GM23248 (cell line): ENCODE data around the gene SUGCT. TPM values are rescaled to one million over a fixed set of nuclear protein-coding genes. Genes with fewer than 3 reads are reported as not detected.

Experiments used
- DNase-seq: peaks from one replicate; pipeline ENCODE4 v3.0.0-alpha.2; 2015
- H2AFZ ChIP-seq: fragments of 200-600 bp; sonication (generic); 2 replicates; pipeline ENCODE4 v1.6.1; 2016; ENCODE audit warnings: antibody characterized with exemption
- H3F3A ChIP-seq: fragments of 200-600 bp; sonication (generic); 2 replicates; pipeline ENCODE4 v1.6.1; 2016; ENCODE audit warnings: mild to moderate bottlenecking, antibody characterized with exemption, mixed run types; ENCODE audit not compliant: insufficient read depth
- H3K27ac ChIP-seq: fragments of 200-600 bp; sonication (generic); 2 replicates; pipeline ENCODE4 v1.5.1; 2016; ENCODE audit warnings: mild to moderate bottlenecking
- H3K27me3 ChIP-seq: fragments of 200-600 bp; sonication (generic); replicated peaks from 2 replicates; pipeline ENCODE4 v1.6.1; 2016; ENCODE audit warnings: mild to moderate bottlenecking; ENCODE audit not compliant: insufficient read depth
- H3K36me3 ChIP-seq: fragments of 200-600 bp; sonication (generic); 2 replicates; pipeline ENCODE4 v1.6.1; 2016; ENCODE audit warnings: low read depth, mild to moderate bottlenecking
- H3K4me1 ChIP-seq: fragments of 200-600 bp; sonication (generic); 2 replicates; pipeline ENCODE4 v1.6.1; 2016; ENCODE audit warnings: mild to moderate bottlenecking; ENCODE audit not compliant: insufficient read depth
- H3K4me2 ChIP-seq: fragments of 200-600 bp; sonication (generic); one replicate; pipeline ENCODE4 v1.6.1; 2016; ENCODE audit warnings: mild to moderate bottlenecking; ENCODE audit not compliant: unreplicated experiment
- H3K4me3 ChIP-seq: fragments of 200-600 bp; sonication (generic); 2 replicates; pipeline ENCODE4 v1.5.1; 2016; ENCODE audit warnings: mild to moderate bottlenecking
- H3K79me2 ChIP-seq: fragments of 200-600 bp; sonication (generic); 2 replicates; pipeline ENCODE4 v1.6.1; 2016; ENCODE audit warnings: mild to moderate bottlenecking; ENCODE audit not compliant: insufficient read depth
- H3K9ac ChIP-seq: fragments of 200-600 bp; sonication (generic); 2 replicates; pipeline ENCODE4 v1.6.1; 2016; ENCODE audit warnings: mild to moderate bottlenecking
- H3K9me2 ChIP-seq: fragments of 200-600 bp; sonication (generic); 2 replicates; pipeline ENCODE4 v1.6.1; 2016; ENCODE audit warnings: mixed run types, mild to moderate bottlenecking, moderate library complexity; ENCODE audit not compliant: insufficient read depth
- H3K9me3 ChIP-seq: fragments of 200-600 bp; sonication (generic); one replicate; pipeline ENCODE4 v1.6.1; 2017; ENCODE audit warnings: low read depth
- H4K20me1 ChIP-seq: fragments of 200-600 bp; sonication (generic); 2 replicates; pipeline ENCODE4 v1.6.0; 2016; ENCODE audit not compliant: insufficient read depth
- EZH2 ChIP-seq: fragments of 200-600 bp; sonication (generic); IDR thresholded peaks from 2 replicates; pipeline ENCODE4 v1.6.1; 2018; ENCODE audit warnings: antibody characterized with exemption, mild to moderate bottlenecking; ENCODE audit not compliant: insufficient read depth, poor library complexity, severe bottlenecking
- EZH2phosphoT487 ChIP-seq: fragments of 200-600 bp; sonication (generic); IDR thresholded peaks from 2 replicates; pipeline ENCODE4 v1.6.1; 2018; ENCODE audit warnings: antibody characterized with exemption, moderate library complexity, mild to moderate bottlenecking, low read depth; ENCODE audit not compliant: insufficient read depth
- WGBS, 2 experiments: methylation state at CpG; one replicate each; pipeline ENCODE4 v1.1.6; 2015 to 2017; ENCODE audit warnings: low lambda C conversion rate in 2 of 2, low coverage in 1 of 2; ENCODE audit errors: missing lambda C conversion rate in 2 of 2; 5-methylcytosine and 5-hydroxymethylcytosine counted together
- in situ Hi-C: fragments of 300-500 bp; cut with MboI; formaldehyde crosslinking; loops from 2 replicates; pipeline ENCODE4 v1.15.0; 2020
- polyA plus RNA-seq: library from polyadenylated mRNA; unstranded; fragments of >200 nt; fragmentation: Nextera tagmentation; extraction: Ambion mirVana; gene quantifications from 2 replicates; pipeline ENCODE4 v1.2.1, GENCODE V29; 2016
- total RNA-seq: library from RNA; depleted of rRNA; stranded (reverse); fragments of >200 nt; shearing (Covaris generic); gene quantifications from 2 replicates; pipeline ENCODE4 v1.2.3, GENCODE V29; 2014

Gene SUGCT
- total and polyA plus RNA-seq, 2 experiments from 2014 or later: 2.2 to 7.1 TPM

GRCh38 chr7:40828686-40829600, 694.1 kb downstream of the SUGCT start:
- Histone ChIP-seq H3K27ac (no peak overlapping the region), H2AFZ (no peak overlapping the region), H3K4me3 (no peak overlapping the region), H4K20me1 (no peaks in the 10 kb centered on the region), H3K9ac (no peak overlapping the region), H3K79me2 (no peaks in the 10 kb centered on the region), H3K9me3 (no peaks in the 10 kb centered on the region), H3F3A (peaks cover 24% of the 10 kb centered on the region), H3K4me2 (no peak overlapping the region), H3K27me3 (no peaks in the 10 kb centered on the region), H3K4me1 (peaks cover 25% of the 10 kb centered on the region), H3K9me2 (no peaks in the 10 kb centered on the region), H3K36me3 (no peaks in the 10 kb centered on the region)
- WGBS, 2 experiments: 95% methylated on average over 10 of the region's 10 CpGs
- in situ Hi-C loops: no loop called here
- TF ChIP-seq EZH2 (no peak), EZH2phosphoT487 (no peak)
- no peak for DNase-seq

GRCh38 chr7:40833191-40833887, 698.5 kb downstream of the SUGCT start:
- in situ Hi-C loops: no loop called here
- Histone ChIP-seq H3F3A (no peaks in the 10 kb centered on the region), H3K9me3 (no peaks in the 10 kb centered on the region), H4K20me1 (no peaks in the 10 kb centered on the region), H3K79me2 (no peaks in the 10 kb centered on the region), H3K4me3 (no peak overlapping the region), H2AFZ (no peak overlapping the region), H3K36me3 (no peaks in the 10 kb centered on the region), H3K4me1 (no peaks in the 10 kb centered on the region), H3K27me3 (no peaks in the 10 kb centered on the region), H3K9ac (no peak overlapping the region), H3K4me2 (no peak overlapping the region), H3K27ac (no peak overlapping the region), H3K9me2 (no peaks in the 10 kb centered on the region)
- peak; percentile 26 for DNase-seq
- TF ChIP-seq EZH2phosphoT487 (no peak), EZH2 (no peak)
- 78 to 79% methylated on average over 3 of the region's 3 CpGs for WGBS, 2 experiments

- Histone ChIP-seq H3K9me2 (no peaks in the 10 kb centered on the region), H4K20me1 (no peaks in the 10 kb centered on the region), H3K36me3 (no peaks in the 10 kb centered on the region), H3F3A (no peaks in the 10 kb centered on the region), H3K4me2 (no peak overlapping the region), H3K9me3 (no peaks in the 10 kb centered on the region), H2AFZ (no peak overlapping the region), H3K4me1 (no peaks in the 10 kb centered on the region), H3K27ac (no peak overlapping the region), H3K9ac (no peak overlapping the region), H3K27me3 (no peaks in the 10 kb centered on the region), H3K79me2 (no peaks in the 10 kb centered on the region), H3K4me3 (no peak overlapping the region)
- in situ Hi-C loops: no loop called here
- DNase-seq: peak; percentile 62
- TF ChIP-seq EZH2: no peak
- no peak for TF ChIP-seq EZH2phosphoT487
- 54 to 55% methylated on average over 2 of the region's 2 CpGs for WGBS, 2 experiments
Observed at GRCh38 chr7:40833888-40834234, 699.1 kb downstream of the SUGCT start.

GRCh38 chr7:40836218-40836617, 701.4 kb downstream of the SUGCT start:
- Histone ChIP-seq H3K4me1 (no peaks in the 10 kb centered on the region), H3K36me3 (no peaks in the 10 kb centered on the region), H3K27me3 (no peaks in the 10 kb centered on the region), H3K79me2 (no peaks in the 10 kb centered on the region), H3F3A (no peaks in the 10 kb centered on the region), H3K27ac (no peak overlapping the region), H3K9me2 (0 out of 2 replicates have a peak, but pooled peaks cover 3% of the 10 kb centered on the region), H3K4me3 (no peak overlapping the region), H3K9me3 (no peaks in the 10 kb centered on the region), H2AFZ (no peak overlapping the region), H3K9ac (no peak overlapping the region), H4K20me1 (no peaks in the 10 kb centered on the region), H3K4me2 (no peak overlapping the region)
- in situ Hi-C loops: no loop called here
- TF ChIP-seq EZH2 (no peak), EZH2phosphoT487 (no peak)
- DNase-seq: no peak
- WGBS, 2 experiments: 56 to 71% methylated on average over 6 of the region's 6 CpGs
